NCI-H226 (cell line): ENCODE data around the gene KMT2E.

Experiments used
- DNase-seq: peaks from one replicate; pipeline ENCODE4 v3.0.0-alpha.2; 2015

The KMT2E gene

DNA sequence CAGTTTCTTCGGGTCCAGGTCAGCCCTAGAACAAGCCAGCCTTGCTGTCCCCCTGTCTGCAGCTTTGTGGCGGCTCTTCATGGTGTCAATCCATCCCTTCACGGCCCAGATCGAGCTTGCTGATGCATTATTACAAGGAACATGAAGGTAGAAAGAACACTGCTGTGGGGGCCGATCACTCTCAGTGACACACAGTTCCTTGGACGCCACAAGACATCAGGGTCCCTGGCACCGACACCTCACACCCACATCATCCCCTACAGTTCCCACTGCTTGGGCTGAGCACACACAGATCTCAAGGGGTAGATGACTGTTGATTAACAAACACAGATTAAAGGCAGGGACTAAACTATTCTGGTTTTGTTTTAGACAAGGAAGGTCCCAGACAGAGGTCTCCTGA is 119.4 kb downstream of the KMT2E start:
- DNase-seq: no peak

GRCh38 chr7:105133986-105134655 is 120.1 kb downstream of the KMT2E start:
- no peak for DNase-seq

DNA sequence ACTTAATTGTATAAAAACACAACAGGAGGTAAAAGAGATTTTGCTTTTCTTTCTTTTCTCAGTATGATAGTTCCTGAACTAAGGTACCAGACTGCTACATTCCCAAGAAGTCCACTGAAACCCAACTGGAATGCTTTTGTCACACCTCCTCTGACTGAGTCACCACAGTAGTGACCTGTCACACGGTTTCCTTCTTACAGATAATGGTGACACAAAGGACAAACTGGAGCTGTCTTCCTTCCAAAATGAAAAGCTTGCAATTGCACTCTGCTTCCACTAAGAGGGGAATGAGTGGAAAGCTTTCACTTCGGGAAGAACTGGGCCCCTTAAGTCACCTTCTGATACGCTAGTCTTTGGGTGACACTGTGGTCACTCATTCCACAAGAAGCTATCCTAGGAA is 122.2 kb downstream of the KMT2E start:
- no peak for DNase-seq

GRCh38 chr7:105137898-105138297 is 123.9 kb downstream of the KMT2E start:
- DNase-seq: no peak

GRCh38 chr7:105139381-105139780 is 125.4 kb downstream of the KMT2E start:
- DNase-seq: no peak

DNA sequence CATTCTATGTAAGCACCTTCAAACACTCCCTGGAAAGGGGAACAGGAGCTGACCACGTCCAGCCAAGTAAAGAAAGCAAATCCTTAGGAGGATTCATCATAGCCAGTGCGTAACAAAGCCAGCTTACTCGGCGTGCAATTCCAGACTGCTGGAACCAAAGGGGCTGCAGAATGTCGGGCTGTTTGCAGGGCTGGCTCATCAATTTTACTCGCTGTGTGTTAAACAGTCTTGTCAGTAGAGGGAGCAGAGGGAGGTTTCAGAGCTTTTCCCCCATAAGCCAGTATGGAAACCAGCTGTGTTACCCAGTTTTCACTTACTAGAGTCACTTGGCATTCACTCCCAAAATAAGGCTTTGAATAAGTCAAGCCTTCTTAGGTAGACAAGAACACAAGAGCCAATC is 127.1 kb downstream of the KMT2E start:
- no peak for DNase-seq

- DNase-seq: peak; percentile 53
Measured at GRCh38 chr7:105149827-105150226, 135.8 kb downstream of the KMT2E start.

GRCh38 chr7:105151152-105151551 is 137.1 kb downstream of the KMT2E start:
- DNase-seq: no peak

DNA sequence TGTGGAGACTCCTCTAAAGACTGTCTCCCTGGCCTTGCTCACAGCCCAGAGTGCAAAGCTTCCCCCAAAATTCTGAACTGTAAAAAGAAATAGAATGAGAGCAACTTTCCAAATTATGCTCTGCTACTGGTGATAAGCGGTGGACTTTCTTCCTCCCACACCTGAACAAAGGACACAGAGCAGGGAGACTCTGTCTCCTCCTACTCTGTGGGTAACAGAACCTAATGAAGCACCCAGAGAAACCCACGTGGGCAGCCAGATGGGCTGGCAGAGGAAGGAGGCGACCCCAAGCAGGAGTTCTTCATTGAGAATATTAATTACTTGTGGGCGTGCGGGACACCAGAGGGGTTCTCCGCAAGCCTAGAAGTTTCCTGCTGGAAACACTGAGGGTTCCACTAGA is 139.5 kb downstream of the KMT2E start:
- no peak for DNase-seq

GRCh38 chr7:105154084-105154483 is 140.1 kb downstream of the KMT2E start:
- no peak for DNase-seq

DNA sequence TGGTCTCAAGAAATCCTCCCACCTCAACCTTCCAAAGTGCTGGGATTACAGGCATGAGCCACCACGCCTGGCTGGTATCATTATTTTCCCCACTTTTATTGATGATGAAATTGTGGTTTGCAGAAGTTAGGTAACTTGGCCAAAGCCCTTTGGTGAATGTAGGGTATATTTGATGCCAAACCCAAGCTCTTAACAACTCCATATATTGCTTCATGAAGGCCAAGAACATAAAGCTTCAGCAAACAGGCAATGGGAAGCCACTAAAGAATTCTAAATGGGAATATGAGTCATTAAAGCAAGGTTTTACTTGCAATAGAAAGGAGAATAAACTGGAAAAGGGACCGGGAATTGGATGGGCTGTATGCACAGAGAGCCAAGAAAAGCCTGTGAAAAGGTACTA is 142.7 kb downstream of the KMT2E start:
- DNase-seq: no peak

- DNase-seq: no peak
Measured at GRCh38 chr7:105157278-105157677, 143.3 kb downstream of the KMT2E start.

GRCh38 chr7:105161366-105161765 is 147.4 kb downstream of the KMT2E start:
- no peak for DNase-seq
